Measurements from ENCODE around the gene TAF8. TPM values are rescaled to one million over a fixed set of nuclear protein-coding genes. Genes with fewer than 3 reads are reported as not detected.
"Not testable (repeated sequence)": the region's sequence is repeated elsewhere in the genome, so short reads cannot be mapped to it uniquely, and the experiment has no call there.

Gene TAF8
- total RNA-seq, 1 experiment from 2014 or later, result 25.9 TPM

DNA sequence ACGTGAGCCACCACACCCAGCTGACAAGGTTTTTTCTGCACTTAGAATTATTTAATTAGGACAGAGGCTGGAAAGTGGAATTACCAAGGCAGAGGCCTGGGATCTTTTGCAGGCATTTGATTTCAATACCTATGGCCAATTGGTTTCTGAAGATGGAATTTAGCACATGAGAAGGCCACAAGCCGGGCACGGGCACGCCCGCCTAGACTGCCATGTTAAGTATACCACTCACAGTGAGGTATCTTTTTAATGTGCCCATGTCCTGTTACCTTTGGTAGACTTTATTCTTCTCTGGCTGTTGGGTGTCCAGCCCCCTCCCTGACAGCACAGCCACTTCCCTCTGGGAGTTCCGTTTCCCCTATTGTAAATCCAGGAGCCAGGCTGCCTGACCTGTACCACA, 18.0 kb upstream of the TAF8 start:
- no peaks in the 10 kb centered on the region for H3K9me3 ChIP-seq (ENCODE audit: low read length)
- no peak overlapping the region for H3K4me3 ChIP-seq (ENCODE audit: low read length)
- no peaks in the 10 kb centered on the region for H3K79me2 ChIP-seq (ENCODE audit: low read length)
- H3K9me2 ChIP-seq (replicated peaks; ENCODE audit: insufficient read depth, low read length), result no peaks in the 10 kb centered on the region
- H3K9ac ChIP-seq (ENCODE audit: low read length), result no peak overlapping the region
- peaks cover 30% of the 10 kb centered on the region for H3K4me1 ChIP-seq (ENCODE audit: low read length)
- peak overlapping the region; percentile 75 for H3K27ac ChIP-seq (ENCODE audit: low read length)
- peak overlapping the region; percentile 47; the same call in 1 of the 2 replicates for H2AFZ ChIP-seq (ENCODE audit: low read length)
- no peaks in the 10 kb centered on the region for H3K36me3 ChIP-seq (ENCODE audit: insufficient read depth, low read length)
- no peaks in the 10 kb centered on the region for H4K20me1 ChIP-seq (ENCODE audit: insufficient read depth, low read depth, low read length)
- no peak for DNase-seq
- no peak overlapping the region for H3K4me2 ChIP-seq (ENCODE audit: low read depth, low read length, poor library complexity, severe bottlenecking)
- no peaks in the 10 kb centered on the region for H3K27me3 ChIP-seq (ENCODE audit: low read length)

DNA sequence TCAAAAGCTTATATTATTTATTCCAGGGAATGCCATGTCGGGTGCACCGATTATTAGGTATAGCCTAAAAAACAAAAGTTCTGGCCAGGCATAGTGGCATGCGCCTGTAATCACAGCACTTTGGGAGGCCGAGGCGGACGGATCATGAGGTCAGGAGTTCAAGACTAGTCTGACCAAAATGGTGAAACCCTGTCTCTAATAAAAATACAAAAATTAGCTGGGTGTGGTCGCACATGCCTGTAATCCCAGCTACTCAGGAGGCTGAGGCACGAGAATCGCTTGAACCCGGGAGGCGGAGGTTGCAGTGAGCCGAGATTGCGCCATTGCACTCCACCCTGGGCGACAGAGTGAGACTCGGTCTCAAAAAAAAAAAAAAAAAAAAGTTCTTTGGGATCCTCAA, 12.7 kb upstream of the TAF8 start:
- H3K9ac ChIP-seq (ENCODE audit: low read length); H4K20me1 ChIP-seq (ENCODE audit: insufficient read depth, low read depth, low read length); H3K9me2 ChIP-seq (replicated peaks; ENCODE audit: insufficient read depth, low read length); H3K9me3 ChIP-seq (ENCODE audit: low read length); DNase-seq; H3K4me3 ChIP-seq (ENCODE audit: low read length); H2AFZ ChIP-seq (ENCODE audit: low read length); H3K4me2 ChIP-seq (ENCODE audit: low read depth, low read length, poor library complexity, severe bottlenecking); H3K36me3 ChIP-seq (ENCODE audit: insufficient read depth, low read length); H3K27me3 ChIP-seq (ENCODE audit: low read length); H3K27ac ChIP-seq (ENCODE audit: low read length); H3K79me2 ChIP-seq (ENCODE audit: low read length): not testable (repeated sequence)
- peaks cover 30% of the 10 kb centered on the region for H3K4me1 ChIP-seq (ENCODE audit: low read length)

DNA sequence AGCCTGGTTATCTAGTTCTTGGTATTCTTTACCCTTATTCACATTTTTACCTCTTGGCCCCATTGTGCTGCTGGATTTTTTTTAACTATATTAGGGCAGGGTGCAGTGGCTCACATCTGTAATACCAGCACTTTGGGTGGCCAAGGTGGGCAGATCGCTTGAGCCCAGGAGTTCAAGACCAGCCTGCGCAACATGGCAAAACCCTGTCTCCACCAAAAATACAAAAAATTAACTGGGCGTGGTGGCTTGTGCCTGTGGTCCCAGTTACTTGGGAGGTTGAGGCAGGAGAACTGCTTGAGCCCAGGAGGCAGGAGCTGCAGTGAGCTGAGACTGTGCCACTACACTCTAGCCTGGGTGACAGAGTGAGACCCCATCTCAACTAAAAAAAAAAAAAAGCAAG, 12.2 kb upstream of the TAF8 start:
- no peak overlapping the region for H2AFZ ChIP-seq (ENCODE audit: low read length)
- H3K9me3 ChIP-seq (ENCODE audit: low read length), result no peaks in the 10 kb centered on the region
- H3K9ac ChIP-seq (ENCODE audit: low read length), result no peak overlapping the region
- no peaks in the 10 kb centered on the region for H3K27me3 ChIP-seq (ENCODE audit: low read length)
- no peak overlapping the region for H3K4me2 ChIP-seq (ENCODE audit: low read depth, low read length, poor library complexity, severe bottlenecking)
- no peaks in the 10 kb centered on the region for H4K20me1 ChIP-seq (ENCODE audit: insufficient read depth, low read depth, low read length)
- peaks cover 29% of the 10 kb centered on the region for H3K4me1 ChIP-seq (ENCODE audit: low read length)
- no peak for DNase-seq
- H3K27ac ChIP-seq (ENCODE audit: low read length), result no peak overlapping the region; the same call in 1 of the 2 replicates
- peaks cover 8% of the 10 kb centered on the region; the same call in 1 of the 2 replicates for H3K79me2 ChIP-seq (ENCODE audit: low read length)
- no peak overlapping the region for H3K4me3 ChIP-seq (ENCODE audit: low read length)
- no peaks in the 10 kb centered on the region for H3K36me3 ChIP-seq (ENCODE audit: insufficient read depth, low read length)
- H3K9me2 ChIP-seq (replicated peaks; ENCODE audit: insufficient read depth, low read length), result no peaks in the 10 kb centered on the region

DNA sequence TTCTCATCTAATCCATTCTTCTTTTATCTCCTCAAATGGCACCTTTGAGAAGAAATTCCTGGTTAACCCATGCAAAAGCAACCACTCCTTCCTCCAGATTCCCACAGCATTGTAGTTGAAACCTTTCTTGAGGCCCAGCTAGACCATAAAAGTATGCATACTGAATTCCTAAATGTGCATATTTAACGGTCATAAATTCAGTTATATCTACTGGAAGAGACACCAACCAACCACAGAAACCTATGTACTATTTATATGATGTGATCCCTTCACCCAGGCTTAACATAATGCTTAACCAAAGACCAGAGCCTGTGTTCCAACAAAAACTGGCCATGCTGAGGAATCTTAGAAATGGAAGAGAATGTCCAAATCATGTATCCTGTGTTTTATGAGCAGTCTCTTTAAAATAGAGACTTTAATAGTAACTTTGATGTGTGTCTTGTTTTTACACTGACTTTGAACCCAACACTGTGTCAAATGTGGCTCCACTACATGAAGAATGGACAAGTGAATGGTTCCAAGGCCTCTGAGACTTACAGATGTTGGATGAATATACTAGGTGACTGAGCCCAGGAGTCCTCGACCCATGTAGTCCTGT, 11.4 kb upstream of the TAF8 start:
- H3K9ac ChIP-seq (ENCODE audit: low read length), result peak overlapping the region; percentile 57
- no peaks in the 10 kb centered on the region for H3K9me3 ChIP-seq (ENCODE audit: low read length)
- H3K36me3 ChIP-seq (ENCODE audit: insufficient read depth, low read length), result no peaks in the 10 kb centered on the region
- H3K4me3 ChIP-seq (ENCODE audit: low read length), result peak overlapping the region; percentile 35; the same call in 1 of the 2 replicates
- no peaks in the 10 kb centered on the region for H3K27me3 ChIP-seq (ENCODE audit: low read length)
- peaks cover 8% of the 10 kb centered on the region; the same call in 1 of the 2 replicates for H3K79me2 ChIP-seq (ENCODE audit: low read length)
- peak overlapping the region; percentile 44 for H3K27ac ChIP-seq (ENCODE audit: low read length)
- H3K4me1 ChIP-seq (ENCODE audit: low read length), result peaks cover 34% of the 10 kb centered on the region
- H4K20me1 ChIP-seq (ENCODE audit: insufficient read depth, low read depth, low read length), result no peaks in the 10 kb centered on the region
- H3K9me2 ChIP-seq (replicated peaks; ENCODE audit: insufficient read depth, low read length), result no peaks in the 10 kb centered on the region
- peak; percentile 45 for DNase-seq
- H3K4me2 ChIP-seq (ENCODE audit: low read depth, low read length, poor library complexity, severe bottlenecking), result peak overlapping the region; percentile 58
- H2AFZ ChIP-seq (ENCODE audit: low read length), result peak overlapping the region; percentile 84; the same call in 1 of the 2 replicates

DNA sequence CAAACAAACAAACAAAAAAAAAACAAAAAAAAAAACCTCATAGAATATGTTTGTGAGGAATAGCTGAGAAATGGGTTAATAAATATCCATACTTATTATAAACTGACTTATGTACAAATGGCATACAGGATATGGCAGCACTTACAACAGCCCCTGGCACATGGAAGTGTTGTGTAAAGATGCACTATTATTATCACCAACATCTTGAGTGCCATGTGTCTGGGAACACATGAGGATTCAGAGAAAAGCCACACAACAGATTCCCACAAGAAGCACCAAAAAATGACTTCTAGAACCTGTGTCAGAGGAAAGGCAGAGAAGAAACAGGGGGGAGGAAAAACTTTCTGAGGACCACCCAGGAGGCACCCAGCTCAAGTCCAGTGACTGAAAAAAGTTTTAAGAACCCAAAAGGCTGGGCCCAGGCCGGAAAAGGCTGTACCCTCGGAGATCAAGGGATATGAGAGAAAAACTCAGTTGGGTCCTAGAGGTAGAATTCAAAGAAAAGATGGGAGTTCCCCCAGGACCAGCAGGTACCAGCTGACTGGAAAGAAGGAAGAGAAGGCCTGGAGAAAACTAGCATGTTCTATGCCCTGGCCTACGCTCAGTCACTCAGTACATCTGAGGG, 9.4 kb upstream of the TAF8 start:
- peak overlapping the region; percentile 69 for H2AFZ ChIP-seq (ENCODE audit: low read length)
- peak overlapping the region; percentile 64 for H3K27ac ChIP-seq (ENCODE audit: low read length)
- H3K4me2 ChIP-seq (ENCODE audit: low read depth, low read length, poor library complexity, severe bottlenecking), result peak overlapping the region; percentile 50
- peak; percentile 57 for DNase-seq
- no peaks in the 10 kb centered on the region for H3K9me3 ChIP-seq (ENCODE audit: low read length)
- no peaks in the 10 kb centered on the region for H3K27me3 ChIP-seq (ENCODE audit: low read length)
- no peaks in the 10 kb centered on the region for H3K9me2 ChIP-seq (replicated peaks; ENCODE audit: insufficient read depth, low read length)
- H3K4me3 ChIP-seq (ENCODE audit: low read length), result no peak overlapping the region
- H3K9ac ChIP-seq (ENCODE audit: low read length), result peak overlapping the region; percentile 59
- H4K20me1 ChIP-seq (ENCODE audit: insufficient read depth, low read depth, low read length), result no peaks in the 10 kb centered on the region
- peaks cover 8% of the 10 kb centered on the region; the same call in 1 of the 2 replicates for H3K79me2 ChIP-seq (ENCODE audit: low read length)
- no peaks in the 10 kb centered on the region for H3K36me3 ChIP-seq (ENCODE audit: insufficient read depth, low read length)
- H3K4me1 ChIP-seq (ENCODE audit: low read length), result peaks cover 52% of the 10 kb centered on the region

DNA sequence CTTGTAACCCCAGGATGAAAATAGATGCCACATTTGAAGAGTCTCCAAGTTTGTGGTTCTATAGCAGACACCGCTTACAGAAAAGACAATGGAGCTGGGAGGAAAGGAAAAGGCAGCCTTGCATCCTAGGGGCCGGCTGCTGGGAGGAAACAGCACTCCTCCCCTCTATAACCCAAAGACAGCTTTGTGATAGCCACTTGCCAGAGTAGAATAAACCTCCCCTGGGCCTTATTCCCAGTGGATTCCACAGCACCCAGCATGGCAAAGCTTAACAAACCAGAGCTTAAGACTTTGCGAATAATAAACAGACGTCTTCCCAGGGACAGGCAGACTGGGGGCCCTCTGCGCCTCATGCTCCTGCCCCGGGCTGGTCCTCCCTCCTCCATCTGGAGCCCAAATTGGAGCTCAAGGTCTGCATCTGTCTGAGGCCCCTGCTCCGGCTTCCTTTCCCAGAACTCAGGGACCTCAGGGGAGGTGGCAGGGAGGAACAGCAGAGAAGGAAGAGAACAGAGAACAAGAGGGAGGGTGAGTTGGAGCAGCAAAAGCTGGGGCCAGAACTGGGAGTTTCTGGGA, 8.8 kb upstream of the TAF8 start:
- peak overlapping the region; percentile 59 for H3K9ac ChIP-seq (ENCODE audit: low read length)
- H3K9me3 ChIP-seq (ENCODE audit: low read length), result no peaks in the 10 kb centered on the region
- peak overlapping the region; percentile 64 for H3K27ac ChIP-seq (ENCODE audit: low read length)
- H3K4me2 ChIP-seq (ENCODE audit: low read depth, low read length, poor library complexity, severe bottlenecking), result peak overlapping the region; percentile 50
- DNase-seq, result peak; percentile 59
- H2AFZ ChIP-seq (ENCODE audit: low read length), result peak overlapping the region; percentile 69; the same call in 1 of the 2 replicates
- H3K27me3 ChIP-seq (ENCODE audit: low read length), result no peaks in the 10 kb centered on the region
- peaks cover 58% of the 10 kb centered on the region for H3K4me1 ChIP-seq (ENCODE audit: low read length)
- H4K20me1 ChIP-seq (ENCODE audit: insufficient read depth, low read depth, low read length), result no peaks in the 10 kb centered on the region
- H3K36me3 ChIP-seq (ENCODE audit: insufficient read depth, low read length), result no peaks in the 10 kb centered on the region
- H3K4me3 ChIP-seq (ENCODE audit: low read length), result no peak overlapping the region
- H3K9me2 ChIP-seq (replicated peaks; ENCODE audit: insufficient read depth, low read length), result no peaks in the 10 kb centered on the region
- H3K79me2 ChIP-seq (ENCODE audit: low read length), result peaks cover 8% of the 10 kb centered on the region; the same call in 1 of the 2 replicates

DNA sequence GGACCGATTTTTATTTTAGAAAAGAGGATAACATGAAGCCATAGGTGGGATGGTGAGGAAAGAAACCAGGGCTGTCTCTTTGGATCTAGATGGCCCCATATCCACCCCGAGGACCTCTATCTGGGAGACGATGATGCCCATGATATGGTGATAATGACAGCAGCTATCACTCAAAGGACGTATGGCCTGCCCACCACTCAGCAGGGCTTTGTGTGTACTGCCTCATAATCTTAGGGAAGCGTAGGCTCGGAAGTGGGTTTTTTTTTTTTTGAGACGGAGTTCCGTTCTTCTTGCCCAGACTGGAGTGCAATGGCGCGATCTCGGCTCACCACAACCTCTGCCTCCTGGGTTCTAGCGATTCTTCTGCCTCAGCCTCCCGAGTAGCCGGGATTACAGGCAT, 8.2 kb upstream of the TAF8 start:
- H3K4me3 ChIP-seq (ENCODE audit: low read length), result no peak overlapping the region
- peaks cover 64% of the 10 kb centered on the region for H3K4me1 ChIP-seq (ENCODE audit: low read length)
- no peaks in the 10 kb centered on the region for H3K36me3 ChIP-seq (ENCODE audit: insufficient read depth, low read length)
- H3K9ac ChIP-seq (ENCODE audit: low read length), result peak overlapping the region; percentile 59
- H3K4me2 ChIP-seq (ENCODE audit: low read depth, low read length, poor library complexity, severe bottlenecking), result peak overlapping the region; percentile 50
- DNase-seq, result no peak
- no peak overlapping the region for H2AFZ ChIP-seq (ENCODE audit: low read length)
- H4K20me1 ChIP-seq (ENCODE audit: insufficient read depth, low read depth, low read length), result no peaks in the 10 kb centered on the region
- no peaks in the 10 kb centered on the region for H3K27me3 ChIP-seq (ENCODE audit: low read length)
- no peaks in the 10 kb centered on the region for H3K9me2 ChIP-seq (replicated peaks; ENCODE audit: insufficient read depth, low read length)
- H3K9me3 ChIP-seq (ENCODE audit: low read length), result no peaks in the 10 kb centered on the region
- H3K27ac ChIP-seq (ENCODE audit: low read length), result peak overlapping the region; percentile 64
- peaks cover 8% of the 10 kb centered on the region; the same call in 1 of the 2 replicates for H3K79me2 ChIP-seq (ENCODE audit: low read length)

DNA sequence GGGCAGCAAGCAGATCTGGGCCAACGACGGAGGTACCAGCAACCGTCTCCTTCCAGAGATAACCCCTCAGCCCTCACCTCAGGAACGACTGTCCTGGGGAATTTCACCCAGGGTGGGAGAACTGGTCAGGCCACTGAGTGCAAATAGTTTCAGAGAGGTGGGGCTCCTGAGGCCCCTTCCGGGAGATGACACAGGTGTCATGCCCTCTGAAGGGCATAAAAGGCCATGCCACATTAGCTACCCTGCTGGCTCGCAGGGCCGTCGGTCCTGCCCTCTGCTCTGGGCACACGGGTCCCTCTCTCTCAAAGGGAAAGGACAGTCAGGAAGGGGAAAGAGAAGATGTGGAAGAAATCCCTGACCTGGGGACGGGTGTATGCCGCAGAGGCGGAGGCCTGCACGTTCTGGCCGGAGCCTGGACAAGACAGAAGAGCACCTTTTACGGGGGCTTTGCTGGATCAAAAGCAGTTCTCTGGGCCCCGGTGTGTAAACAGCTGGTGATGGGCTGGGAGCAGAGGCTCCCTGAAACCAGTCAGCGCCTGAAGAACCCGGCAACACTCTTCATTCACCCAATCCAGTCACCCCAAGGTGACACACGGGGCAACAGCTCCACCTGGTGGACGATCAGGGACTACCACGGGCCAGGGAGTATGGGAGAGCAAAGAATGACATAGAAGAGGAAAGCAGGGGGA, 6.4 kb upstream of the TAF8 start:
- Histone ChIP-seq H3K9me2 (replicated peaks; ENCODE audit: insufficient read depth, low read length) (no peaks in the 10 kb centered on the region), H3K9ac (ENCODE audit: low read length) (peak overlapping the region; percentile 67), H4K20me1 (ENCODE audit: insufficient read depth, low read depth, low read length) (no peaks in the 10 kb centered on the region), H3K9me3 (ENCODE audit: low read length) (no peaks in the 10 kb centered on the region), H3K36me3 (ENCODE audit: insufficient read depth, low read length) (no peaks in the 10 kb centered on the region), H3K4me3 (ENCODE audit: low read length) (peak overlapping the region; percentile 63), H3K27me3 (ENCODE audit: low read length) (no peaks in the 10 kb centered on the region), H3K4me1 (ENCODE audit: low read length) (peaks cover 75% of the 10 kb centered on the region), H2AFZ (ENCODE audit: low read length) (peak overlapping the region; percentile 81), H3K27ac (ENCODE audit: low read length) (peak overlapping the region; percentile 53), H3K79me2 (ENCODE audit: low read length) (peaks cover 5% of the 10 kb centered on the region; the same call in 1 of the 2 replicates), H3K4me2 (ENCODE audit: low read depth, low read length, poor library complexity, severe bottlenecking) (peak overlapping the region; percentile 76)
- DNase-seq, result peak; percentile 95
